Eye (tissue), 1 donor: ENCODE results near the gene OSBPL5.

Source experiments
- DNase-seq: peaks from one replicate; pipeline ENCODE4 v3.0.0-alpha.2; 2015

Gene OSBPL5

DNA sequence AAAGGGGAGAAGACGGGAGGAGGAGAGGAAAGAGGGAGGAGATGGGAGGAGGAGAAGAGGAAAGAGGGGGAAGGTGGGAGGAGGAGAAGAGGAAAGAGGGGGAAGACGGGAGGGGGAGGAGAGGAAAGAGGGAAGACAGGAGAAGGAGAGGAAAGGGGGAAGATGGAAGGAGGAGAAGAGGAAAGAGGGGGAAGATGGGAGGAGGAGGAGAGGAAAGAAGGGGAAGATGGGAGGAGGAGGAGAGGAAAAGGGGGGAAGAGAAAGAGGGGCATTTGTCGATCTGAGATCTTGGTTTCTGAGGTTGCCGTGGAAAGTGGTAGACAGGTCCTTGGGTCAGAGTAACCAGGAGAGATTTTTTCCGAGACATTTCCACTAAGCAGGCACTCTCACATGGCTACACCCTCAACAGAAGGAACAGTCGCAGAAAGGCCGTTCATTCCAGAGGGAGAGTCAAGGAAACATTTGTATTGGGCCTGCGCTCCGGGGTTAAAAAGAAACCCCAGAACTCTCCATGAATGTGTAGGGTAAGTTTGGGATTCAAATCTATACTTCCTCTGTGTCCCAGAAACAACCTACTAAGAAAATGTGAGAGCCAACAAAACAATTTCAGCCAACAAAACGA, 68.1 kb downstream of the OSBPL5 start:
- no peak for DNase-seq

DNA sequence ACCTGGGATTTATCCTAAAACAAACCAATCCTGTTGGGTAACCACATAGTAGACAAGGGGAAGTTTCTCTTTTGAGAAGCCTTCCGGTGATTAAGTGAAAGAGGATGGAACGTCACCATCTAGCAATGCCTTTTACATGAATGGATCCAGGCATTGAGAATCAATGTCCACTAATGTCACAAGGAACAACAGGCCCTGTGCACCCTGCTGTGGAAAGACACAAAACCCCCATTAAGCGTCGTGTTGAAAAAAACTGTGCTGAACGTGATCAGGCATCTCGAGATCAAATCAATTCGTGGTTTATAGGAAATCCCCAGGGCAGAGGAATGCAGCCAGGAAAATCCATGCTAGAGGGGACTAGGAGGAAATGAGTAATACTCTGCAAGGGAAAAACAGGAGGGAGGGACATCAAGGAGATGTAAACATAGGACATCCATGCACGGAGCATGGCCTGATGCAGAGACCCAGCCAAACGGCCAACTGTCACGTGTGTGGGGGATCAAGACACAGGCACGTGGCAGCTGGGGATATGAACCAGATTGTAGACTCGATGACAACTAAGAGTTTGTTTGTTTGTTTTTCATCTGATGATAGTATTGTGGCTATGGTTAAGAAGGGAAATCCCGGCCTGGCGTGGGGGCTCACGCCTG, 69.3 kb downstream of the OSBPL5 start:
- DNase-seq = peak; percentile 88

DNA sequence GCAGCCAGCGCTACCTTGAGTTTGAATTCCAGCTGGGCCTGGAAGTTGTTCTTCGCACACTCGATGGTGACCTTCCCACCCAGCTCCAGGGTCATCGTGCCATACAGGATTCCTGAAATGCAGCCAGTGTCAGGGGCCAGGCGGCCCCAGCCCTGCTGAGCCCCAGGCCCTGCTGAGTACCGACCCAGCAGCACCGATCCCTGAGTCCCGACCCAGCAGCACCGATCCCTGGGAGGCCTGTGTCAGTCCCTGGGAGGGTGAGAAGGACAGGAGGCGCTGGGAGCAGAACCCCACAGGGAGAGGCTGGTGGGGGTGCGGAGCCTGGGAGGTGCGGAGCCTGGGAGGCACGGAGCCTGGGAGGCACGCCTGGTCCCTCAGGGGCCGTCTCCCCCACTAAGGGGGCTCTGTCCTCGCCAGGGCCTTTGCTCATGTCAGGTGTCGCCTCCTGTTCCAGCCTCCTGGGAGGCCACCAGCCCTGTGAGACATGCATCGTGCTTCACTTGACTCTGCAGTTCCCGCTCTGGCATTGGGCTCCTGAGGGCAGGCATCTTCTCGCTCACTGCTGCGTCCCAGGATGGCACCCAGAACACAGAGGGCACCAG, 70.8 kb downstream of the OSBPL5 start:
- DNase-seq = no peak

DNA sequence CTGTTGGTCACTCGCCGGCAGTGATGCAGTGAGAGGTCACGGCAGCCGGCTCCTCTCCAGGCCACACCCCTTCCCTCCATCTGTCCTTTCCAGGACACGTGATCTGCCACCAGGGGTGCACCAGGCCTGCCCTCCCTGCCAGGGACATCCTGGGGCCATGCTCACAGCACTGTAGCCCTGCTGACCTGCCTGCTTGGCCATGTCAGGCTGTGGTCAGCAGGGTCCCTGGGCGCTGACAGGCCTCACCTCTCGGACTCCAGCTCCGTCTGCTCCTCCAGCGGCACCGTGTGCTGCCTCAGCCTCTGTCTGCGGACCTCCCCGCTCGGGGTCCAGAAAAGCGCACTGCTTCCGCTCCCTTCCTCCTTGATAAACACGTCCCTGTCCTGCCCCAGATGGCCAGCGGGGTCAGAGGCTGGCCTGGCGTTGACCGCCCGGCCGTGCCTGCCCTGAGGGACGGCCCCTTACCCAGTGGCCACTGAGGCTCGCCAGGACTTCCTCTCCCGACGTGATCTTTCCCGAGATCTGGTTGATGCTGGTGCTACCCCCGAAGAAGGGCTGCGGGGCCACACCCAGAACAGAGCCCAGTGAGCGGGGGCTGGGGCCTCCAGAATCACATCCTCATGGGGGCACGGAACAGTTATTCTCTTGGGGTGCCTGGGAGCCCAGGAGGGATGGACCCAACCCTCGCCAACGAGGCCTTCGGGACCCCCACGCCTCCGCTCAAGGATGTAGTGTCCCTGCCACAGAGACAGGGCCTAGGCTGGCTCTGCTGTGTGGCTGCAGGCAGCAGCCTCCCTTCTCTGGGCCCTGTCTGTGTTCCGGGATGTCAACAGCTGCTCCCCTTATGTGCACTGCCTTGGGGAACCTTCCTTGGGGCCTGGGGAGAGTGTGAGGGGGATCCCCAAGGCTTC, 71.6 kb downstream of the OSBPL5 start:
- DNase-seq = no peak

DNA sequence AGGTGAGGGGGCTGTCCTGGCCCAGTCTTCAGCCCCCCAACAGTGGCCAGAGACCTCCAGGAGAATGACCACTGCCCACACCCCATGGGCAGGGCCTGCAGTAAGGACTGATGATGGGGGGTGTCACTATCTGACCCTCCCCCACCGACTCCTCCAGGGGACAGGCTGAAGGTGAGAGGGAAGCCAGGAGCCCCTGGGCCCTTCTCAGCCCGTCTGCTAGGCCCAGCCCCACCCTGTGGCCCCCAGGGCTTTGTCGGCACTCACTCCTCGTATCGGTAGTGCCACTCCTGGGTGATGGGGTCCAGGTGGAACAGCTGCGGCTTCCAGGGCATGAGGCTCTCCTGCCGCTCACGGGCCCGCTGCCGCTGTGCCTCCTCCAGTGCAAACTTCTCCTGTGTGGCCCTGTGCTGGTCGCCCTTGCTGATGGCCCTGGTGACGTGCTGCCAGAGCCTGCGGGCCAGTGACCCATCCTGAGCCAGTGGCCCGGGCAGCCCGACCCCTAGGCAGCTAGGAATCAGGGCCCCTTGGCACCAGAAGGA, 72.4 kb downstream of the OSBPL5 start:
- DNase-seq = no peak

DNA sequence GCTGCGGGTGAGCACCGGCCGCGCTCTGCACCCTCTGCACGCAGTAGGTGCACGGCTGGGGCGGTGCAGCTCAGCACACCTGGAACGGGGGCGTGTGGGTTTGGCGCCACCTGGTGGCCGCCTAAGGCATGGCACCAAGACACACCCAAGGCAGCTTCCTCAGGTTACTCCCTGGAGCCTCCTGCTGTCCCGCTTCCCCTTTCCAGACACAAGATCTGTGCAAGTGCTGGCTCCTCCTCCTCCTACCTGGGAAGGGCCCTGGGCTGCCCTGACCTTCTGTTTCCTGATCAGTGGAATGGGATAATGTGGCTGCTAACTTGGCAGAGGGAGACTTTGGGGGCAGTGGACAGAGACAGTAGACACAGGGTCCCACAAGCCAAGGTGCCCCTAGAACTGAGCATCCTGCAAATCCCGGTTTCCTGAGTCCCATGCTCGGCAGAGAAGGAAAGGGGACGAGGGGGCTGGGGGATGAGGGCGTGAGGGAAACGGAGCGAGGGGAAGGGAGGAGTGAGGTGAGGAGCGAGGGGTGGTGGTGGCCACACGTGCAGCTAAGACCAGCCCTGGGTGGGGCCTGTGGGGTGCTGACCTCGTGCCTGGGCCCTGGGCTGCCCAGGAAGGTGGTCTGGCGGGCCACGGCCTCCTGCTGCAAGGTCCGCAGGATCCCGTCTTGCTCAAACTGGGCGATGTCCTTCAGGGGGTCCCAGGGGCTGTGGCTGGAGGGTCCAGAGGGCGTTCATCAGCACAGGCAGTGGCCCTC, 73.1 kb downstream of the OSBPL5 start:
- DNase-seq = peak; percentile 71

DNA sequence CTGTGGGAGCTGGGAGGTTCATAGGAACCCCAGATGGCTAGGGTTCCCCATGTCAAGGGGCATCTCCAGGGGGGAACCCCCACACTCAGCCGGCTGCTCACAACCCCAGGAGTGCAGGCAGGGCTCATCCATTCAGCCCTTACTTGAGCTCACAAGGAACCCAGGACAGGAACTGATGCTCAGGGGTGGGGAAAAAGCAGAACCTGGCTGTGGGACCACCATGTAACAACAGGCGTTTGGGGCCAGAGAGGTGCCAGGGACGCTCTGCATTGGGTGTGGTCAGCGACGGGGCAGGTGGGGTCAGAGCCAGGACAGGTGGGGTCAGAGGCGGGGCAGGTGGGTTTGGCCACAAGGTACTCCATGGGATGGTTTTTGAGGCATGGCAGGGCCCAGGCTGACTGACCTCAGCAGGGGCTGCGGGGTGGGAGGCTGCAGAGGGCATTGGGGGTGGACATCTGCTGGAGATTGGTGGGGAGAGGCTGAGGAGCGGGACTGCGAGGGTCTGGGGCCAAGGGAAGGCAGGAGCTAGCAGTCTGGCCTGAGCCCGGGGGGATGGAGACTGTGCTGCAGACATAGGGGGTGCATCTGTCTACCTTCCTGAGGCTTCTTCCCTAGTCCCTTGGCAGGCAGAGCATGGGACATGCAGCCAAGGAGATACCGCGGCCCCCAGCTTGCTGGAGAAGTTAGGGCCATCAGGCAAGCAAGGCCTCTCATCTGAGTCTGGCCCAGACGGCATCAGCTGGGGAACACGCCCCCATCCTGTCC, 73.8 kb downstream of the OSBPL5 start:
- no peak for DNase-seq

DNA sequence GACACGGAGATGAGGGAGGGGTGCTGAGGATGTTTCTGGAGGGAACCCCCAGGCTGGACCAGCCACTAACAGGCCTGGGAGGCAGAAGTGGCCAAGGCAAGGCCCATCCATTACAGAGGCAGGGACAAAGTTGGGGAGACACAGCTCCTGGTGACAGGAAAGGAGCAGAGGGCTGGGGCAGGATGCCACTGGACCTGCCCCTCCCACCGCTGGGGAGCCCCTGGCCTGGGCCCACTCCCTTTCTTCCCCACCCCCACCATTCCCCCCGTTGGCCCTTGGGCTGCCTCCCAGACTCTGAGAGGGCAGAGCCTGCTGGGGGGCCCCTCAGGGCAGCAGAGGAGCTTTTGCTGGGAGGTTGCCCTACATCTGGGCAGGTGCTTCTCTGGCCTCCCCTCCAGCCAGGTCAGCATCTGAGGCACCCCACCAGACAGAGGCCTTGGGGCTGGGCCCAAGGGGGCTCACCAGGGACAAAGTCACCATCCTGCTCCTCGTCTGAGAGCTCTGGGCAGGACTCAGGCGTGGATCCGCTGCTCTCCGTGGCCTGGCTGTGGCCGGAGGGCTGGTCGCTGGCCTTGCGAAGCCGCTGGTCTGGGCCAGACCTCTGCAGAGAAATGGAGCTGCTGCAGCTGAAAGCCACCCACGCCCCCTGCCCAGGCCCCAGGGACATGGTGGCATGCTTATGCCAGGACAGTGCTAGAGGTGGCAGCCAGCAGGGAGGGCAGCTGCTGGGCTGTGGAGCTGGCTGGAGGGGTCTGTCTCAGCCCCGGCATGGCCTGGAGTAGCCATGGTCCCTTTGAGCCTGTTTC, 74.8 kb downstream of the OSBPL5 start:
- DNase-seq = no peak

DNA sequence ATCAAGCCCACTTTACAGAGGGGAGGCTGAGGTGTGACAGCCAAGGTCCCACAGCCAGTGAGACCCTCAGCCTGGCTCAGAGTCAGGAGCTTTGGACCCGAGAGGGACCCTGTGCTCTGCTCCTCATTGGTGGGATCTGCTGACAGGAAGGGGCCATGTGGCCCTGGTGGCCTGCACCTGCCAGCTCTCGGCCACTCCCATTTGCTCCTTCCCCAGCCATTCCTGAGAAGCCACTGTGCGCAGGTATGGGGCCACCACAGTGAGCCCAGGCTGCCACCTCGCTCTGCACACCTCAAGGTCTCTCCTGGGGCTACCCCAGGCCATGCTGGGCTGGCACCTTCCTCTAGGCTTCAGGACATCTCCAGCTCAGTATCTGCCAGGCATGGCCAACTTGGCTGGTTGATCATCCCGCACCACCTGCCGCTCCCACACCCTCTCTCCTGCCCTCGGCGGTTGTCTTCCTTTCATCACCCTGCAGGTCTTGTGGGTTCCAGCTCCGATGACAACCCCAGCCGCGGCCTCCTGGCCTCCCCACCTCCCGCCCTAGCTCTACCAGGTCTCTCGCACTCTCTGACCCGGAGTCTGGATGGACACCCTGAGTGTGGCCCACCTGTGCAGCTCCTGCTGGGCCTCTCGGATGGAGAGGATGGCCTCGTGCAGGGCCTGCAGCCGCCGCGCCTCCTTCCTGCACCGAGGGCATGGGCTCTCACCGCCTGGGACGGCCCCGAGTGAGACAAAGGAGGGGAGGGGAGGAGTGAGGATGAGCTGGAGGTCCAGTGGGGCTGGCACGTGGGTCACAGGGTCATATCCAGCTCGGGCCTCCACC, 75.7 kb downstream of the OSBPL5 start:
- no peak for DNase-seq

DNA sequence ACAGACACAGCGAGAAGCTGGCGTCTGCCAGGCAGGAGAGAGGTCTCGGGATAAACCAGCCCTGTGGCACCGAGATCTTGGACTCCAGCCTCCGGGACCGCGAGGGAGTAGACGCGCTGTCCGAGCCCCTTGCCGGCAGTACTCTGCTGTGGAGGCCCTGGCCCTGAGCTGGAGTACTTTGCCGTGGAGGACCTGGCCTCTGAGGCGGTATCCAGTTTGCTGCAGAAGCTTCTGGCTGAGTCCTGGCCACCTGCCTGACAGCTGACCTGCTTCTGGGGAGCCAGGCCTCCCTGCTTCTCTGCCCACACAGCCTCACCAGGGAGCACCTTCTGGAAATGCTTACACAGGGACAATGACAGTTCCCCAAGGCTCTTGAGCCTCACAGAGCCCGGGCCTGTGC, 76.3 kb downstream of the OSBPL5 start:
- DNase-seq = no peak

DNA sequence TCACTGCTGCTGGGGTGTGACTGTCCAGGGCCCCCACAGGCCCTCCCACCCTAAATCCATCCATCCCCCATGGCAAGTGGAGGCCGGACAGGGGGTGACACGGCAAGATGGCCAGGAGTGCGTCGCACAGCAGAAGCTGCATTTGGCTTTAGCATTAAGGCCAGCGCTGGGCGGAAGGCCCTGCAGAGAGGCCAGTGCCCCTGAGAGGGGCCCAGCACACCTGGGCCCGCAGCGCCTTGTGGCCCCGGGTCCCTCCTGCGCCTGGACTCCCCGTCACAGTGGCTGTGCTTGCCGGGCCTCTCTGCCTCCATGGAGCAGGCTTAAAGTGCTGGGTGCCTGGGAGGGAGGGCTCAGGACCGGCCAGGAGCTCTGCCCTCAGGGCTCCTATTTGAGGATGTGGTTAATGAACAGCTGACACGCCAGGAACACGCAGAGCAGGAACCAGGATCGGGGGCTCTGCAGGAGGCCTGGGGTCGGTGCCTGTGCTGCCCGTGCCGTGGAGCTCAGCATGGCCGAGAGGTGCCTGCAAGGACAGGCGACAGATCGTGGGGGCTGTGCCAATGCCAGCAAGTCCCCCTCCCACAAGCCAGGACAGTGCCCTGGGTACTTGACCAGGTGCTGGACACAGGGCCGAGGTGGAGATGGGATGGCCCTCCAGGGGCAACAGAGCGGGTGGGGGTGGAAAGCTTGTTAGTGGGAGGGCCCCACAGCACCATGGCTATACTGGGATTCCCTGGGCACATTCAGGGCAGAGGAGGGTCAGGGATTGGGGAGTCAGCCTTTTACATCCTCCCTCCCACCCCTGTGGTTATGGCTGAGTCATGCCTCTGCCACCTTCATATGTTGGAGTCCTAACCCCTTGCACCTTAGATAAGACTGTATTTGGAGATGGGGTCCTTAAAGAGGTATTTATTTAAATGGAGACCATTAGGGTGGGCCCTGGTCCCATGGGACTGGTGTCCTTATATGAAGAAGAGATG, 77.0 kb downstream of the OSBPL5 start:
- no peak for DNase-seq

DNA sequence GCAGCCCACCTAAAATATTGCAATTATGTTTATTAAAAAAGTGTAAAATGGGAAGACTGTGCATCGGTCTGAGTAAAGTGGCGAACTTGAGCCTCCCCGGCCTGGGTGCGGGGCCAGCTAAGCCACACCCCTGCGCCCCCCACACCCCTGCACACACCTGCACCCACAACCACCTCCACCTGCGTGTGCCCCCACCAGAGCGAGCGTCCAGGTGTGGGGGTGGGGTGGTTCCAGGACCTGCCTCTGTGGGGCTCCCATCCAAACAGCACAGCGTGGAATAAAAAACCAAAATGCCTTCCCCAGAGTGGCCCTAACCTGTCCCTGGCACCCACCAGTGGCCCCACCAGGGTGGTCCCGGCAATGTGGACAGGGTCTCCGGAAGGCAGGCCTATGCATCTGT, 77.7 kb downstream of the OSBPL5 start:
- no peak for DNase-seq

DNA sequence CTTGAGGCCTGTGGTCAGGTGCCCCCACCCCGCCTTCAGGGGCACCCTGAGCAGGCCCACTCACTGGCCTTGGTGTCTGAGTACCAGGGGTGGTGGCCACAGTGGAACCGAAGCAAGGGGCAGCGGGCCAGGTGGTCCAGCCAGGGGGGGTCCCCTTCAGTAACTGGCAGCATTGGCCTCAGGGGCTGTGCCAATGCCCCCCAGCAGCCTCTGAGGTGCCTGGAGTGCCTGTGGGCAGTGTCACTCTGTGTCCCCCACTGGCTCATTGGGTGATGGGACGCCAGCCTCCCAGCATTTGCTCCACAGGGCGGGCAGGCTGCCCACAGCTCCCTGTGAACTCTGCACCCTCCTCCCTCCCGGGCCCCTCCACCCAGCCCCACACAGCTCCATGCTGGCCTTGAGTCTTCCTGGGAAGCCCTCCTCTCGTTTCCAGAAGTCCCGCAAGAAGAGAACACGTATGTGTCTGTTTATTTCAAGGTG, 78.4 kb downstream of the OSBPL5 start:
- no peak for DNase-seq

DNA sequence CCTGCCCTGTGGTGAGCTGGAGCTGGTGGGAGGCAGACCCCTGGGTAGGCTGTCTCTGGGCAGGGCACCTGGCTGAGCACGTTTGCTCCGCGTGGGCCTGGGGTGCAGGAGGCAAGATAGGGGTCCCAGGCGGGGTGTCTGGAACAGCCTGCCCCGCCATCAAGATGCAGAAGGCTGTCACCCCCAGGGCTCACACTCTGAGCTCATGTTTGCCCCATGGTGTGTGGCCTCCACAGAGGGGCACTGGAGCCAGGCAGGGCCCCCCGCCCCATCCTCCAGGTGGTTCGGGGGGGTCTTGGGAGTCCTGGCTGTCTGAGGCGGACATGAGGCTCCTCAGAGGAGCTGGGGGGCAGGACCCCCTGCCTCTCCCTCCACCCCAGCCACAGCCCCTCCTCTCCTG, 79.0 kb downstream of the OSBPL5 start:
- DNase-seq = no peak

DNA sequence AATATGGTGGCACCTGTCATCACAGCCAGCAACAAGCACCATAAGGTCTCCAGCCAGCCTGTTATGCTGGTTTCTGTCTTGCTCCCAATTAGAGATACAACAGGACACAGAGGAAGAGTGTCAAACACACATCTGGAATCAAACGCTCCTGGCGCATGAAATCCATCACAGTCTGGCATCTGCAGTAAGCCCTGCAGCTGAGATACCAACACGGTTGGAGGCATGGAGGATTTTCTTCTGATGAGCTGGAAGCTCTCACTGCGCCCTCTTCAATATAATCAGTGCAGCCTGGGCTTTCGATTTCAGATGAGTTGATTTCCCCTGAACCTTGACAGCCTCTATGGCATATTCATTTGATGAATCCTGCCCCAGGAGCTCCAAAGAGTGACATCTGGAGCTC, 80.1 kb downstream of the OSBPL5 start:
- DNase-seq = no peak

DNA sequence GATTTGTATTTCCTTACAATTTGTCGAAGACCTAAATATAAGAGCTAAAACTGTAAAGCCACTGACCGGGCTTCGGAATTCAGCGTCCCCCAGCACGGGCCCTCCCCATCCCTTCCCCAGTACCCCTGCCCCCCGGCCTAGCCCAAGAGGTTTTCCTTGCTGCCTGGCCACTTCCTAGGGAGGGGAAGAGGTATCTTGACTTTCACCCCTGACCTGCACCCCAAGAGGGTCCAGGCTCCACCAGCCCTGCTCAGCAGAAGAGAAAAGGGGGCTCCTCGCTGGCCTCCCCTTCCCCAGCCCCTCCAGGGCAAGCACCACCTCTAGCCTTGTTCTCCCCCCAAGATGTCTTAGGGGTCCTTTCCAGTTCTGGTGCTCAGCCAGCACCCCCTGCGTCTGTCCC, 81.8 kb downstream of the OSBPL5 start:
- DNase-seq = no peak

DNA sequence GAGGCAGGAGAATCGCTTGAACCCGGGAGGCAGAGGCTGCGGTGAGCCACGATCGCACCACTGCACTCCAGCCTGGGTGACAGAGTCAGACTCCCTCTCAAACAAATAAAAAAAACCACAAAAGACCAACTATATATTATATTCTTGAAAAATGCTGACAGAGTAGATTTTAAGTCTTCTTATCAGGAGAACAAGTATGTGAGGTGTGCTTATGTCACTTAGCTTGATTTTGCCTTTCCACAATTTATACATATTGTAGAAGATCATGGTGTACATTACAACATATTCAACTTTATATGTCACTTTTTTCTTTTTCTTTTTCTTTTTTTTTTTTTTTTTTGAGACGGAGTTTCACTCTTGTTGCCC, 83.7 kb downstream of the OSBPL5 start:
- no peak for DNase-seq

DNA sequence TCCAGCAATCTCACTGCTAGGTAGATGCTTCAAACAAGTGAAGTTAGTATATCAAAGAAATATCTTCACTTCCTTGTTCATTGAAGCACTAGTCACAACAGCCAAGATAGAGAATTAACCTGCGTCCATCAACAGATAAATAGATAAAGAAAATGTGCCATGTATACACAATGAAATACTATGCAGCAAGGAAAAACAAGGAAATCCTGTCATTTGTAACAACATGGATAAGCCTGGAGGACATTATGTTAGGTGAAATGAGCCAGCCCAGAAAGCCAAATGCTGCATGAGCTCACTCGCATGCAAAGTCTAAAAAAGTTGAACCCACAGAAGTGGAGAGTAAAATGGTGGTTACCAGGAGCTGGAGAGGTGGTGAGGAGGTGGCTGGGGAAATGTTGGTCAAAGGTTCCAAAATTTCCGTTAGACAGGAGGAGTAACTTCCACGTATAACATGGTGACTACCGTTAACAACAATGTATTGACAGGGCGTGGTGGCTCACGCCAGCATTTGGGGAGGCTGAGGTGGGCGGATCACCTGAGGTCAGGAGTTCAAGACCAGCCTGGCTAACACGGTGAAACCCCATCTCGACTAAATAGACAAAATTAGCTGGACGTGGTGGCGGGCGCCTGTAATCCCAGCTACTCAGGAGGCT, 84.3 kb downstream of the OSBPL5 start:
- DNase-seq = no peak
